Loucy (cell line): ENCODE results near the gene IGFBP1.

Experiments
- H2AFZ ChIP-seq: fragments of 200-600 bp; sonication (generic); 2 replicates; pipeline ENCODE4 v1.6.0; 2016; ENCODE audit warnings: antibody characterized with exemption, mild to moderate bottlenecking, low read length, moderate library complexity
- H3F3A ChIP-seq: fragments of 200-600 bp; 2 replicates; pipeline ENCODE4 v1.6.0; 2016; ENCODE audit warnings: antibody characterized with exemption, low read depth, mild to moderate bottlenecking
- H3K27me3 ChIP-seq: fragments of 200-600 bp; sonication (generic); 2 replicates; pipeline ENCODE4 v1.6.1; 2014; ENCODE audit warnings: low read length, mild to moderate bottlenecking; ENCODE audit not compliant: insufficient read depth, poor library complexity, severe bottlenecking
- H3K36me3 ChIP-seq: fragments of 200-600 bp; sonication (generic); 2 replicates; pipeline ENCODE4 v1.6.1; 2016; ENCODE audit warnings: low read length; ENCODE audit not compliant: insufficient read depth
- H3K4me1 ChIP-seq: fragments of 200-600 bp; sonication (generic); 2 replicates; pipeline ENCODE4 v1.5.1; 2014; ENCODE audit warnings: low read length, mild to moderate bottlenecking; ENCODE audit not compliant: insufficient read depth, poor library complexity, severe bottlenecking
- H3K4me2 ChIP-seq: fragments of 200-600 bp; sonication (generic); 2 replicates; pipeline ENCODE4 v1.6.0; 2014; ENCODE audit warnings: antibody characterized with exemption, low read length, low read depth, mild to moderate bottlenecking; ENCODE audit not compliant: poor library complexity, severe bottlenecking
- H3K4me3 ChIP-seq: fragments of 200-600 bp; sonication (generic); 2 replicates; pipeline ENCODE4 v1.5.1; 2014; ENCODE audit warnings: low read length, mild to moderate bottlenecking, mixed read lengths; ENCODE audit not compliant: poor library complexity, severe bottlenecking
- H3K79me2 ChIP-seq: fragments of 200-600 bp; sonication (generic); 2 replicates; pipeline ENCODE4 v1.6.1; 2014; ENCODE audit warnings: low read length; ENCODE audit not compliant: insufficient read depth
- H3K9ac ChIP-seq: fragments of 200-600 bp; sonication (generic); 2 replicates; pipeline ENCODE4 v1.6.0; 2014; ENCODE audit warnings: mild to moderate bottlenecking, low read depth, low read length, moderate library complexity; ENCODE audit not compliant: poor library complexity, severe bottlenecking
- H3K9me2 ChIP-seq: fragments of 200-600 bp; sonication (generic); replicated peaks from 2 replicates; pipeline ENCODE4 v1.6.1; 2016; ENCODE audit warnings: low read depth, low read length, mixed read lengths
- H3K9me3 ChIP-seq: fragments of 200-600 bp; sonication (generic); 2 replicates; pipeline ENCODE4 v1.6.1; 2014; ENCODE audit warnings: mild to moderate bottlenecking, antibody characterized with exemption, low read length, low read depth; ENCODE audit not compliant: insufficient read depth
- H4K20me1 ChIP-seq: fragments of 200-600 bp; sonication (generic); 2 replicates; pipeline ENCODE4 v1.6.0; 2014; ENCODE audit warnings: antibody characterized with exemption, low read length, mild to moderate bottlenecking; ENCODE audit not compliant: insufficient read depth, poor library complexity, severe bottlenecking
- CTCF ChIP-seq: fragments of 200-600 bp; sonication (generic); conservative IDR thresholded peaks from 2 replicates; pipeline ENCODE4 v1.5.1; 2014; ENCODE audit warnings: mild to moderate bottlenecking, antibody characterized with exemption, low read length
- EZH2phosphoT487 ChIP-seq: fragments of 200-600 bp; IDR thresholded peaks from 2 replicates; pipeline ENCODE4 v1.6.1; 2018; ENCODE audit warnings: antibody characterized with exemption, mild to moderate bottlenecking, moderate library complexity, borderline replicate concordance

The IGFBP1 gene

GRCh38 chr7:45919993-45920459 lies 31.7 kb downstream of the IGFBP1 start:
- Histone ChIP-seq H3K9ac (no peak overlapping the region), H3F3A (no peaks in the 10 kb centered on the region), H3K79me2 (no peaks in the 10 kb centered on the region), H3K4me2 (no peak overlapping the region), H3K27me3 (no peaks in the 10 kb centered on the region), H3K36me3 (no peaks in the 10 kb centered on the region), H3K9me2 (no peaks in the 10 kb centered on the region), H2AFZ (no peak overlapping the region), H3K4me1 (no peaks in the 10 kb centered on the region), H4K20me1 (no peaks in the 10 kb centered on the region), H3K9me3 (no peaks in the 10 kb centered on the region), H3K4me3 (no peak overlapping the region)
- TF ChIP-seq EZH2phosphoT487 (no peak), CTCF (no peak)

- Histone ChIP-seq H3K9ac (no peak within 1 kb of the TSS), H3K4me3 (no peak within 1 kb of the TSS), H3K9me3 (no peaks in the 10 kb centered on the region), H3F3A (no peaks in the 10 kb centered on the region), H3K4me1 (no peaks in the 10 kb centered on the region), H3K9me2 (no peaks in the 10 kb centered on the region), H3K79me2 (no peaks in the 10 kb centered on the region), H3K4me2 (no peak within 1 kb of the TSS), H4K20me1 (no peaks in the 10 kb centered on the region), H3K27me3 (no peaks in the 10 kb centered on the region), H3K36me3 (no peaks in the 10 kb centered on the region), H2AFZ (no peak within 1 kb of the TSS)
- no peak for TF ChIP-seq EZH2phosphoT487
- no peak for TF ChIP-seq CTCF
Observed at GRCh38 chr7:45920502-45921380, 32.5 kb downstream of the IGFBP1 start, which contains the start of gene IGFBP3. TSS of gene IGFBP3 (minus strand) at chr7:45921272. CDS start at chr7:45921140, 132 bp downstream.

GRCh38 chr7:45921381-45921698 lies 33.1 kb downstream of the IGFBP1 start:
- Histone ChIP-seq H3K27me3 (no peaks in the 10 kb centered on the region), H3K79me2 (no peaks in the 10 kb centered on the region), H3K36me3 (no peaks in the 10 kb centered on the region), H3K9me3 (no peaks in the 10 kb centered on the region), H3K4me2 (no peak overlapping the region), H3K9me2 (no peaks in the 10 kb centered on the region), H2AFZ (no peak overlapping the region), H3K4me1 (no peaks in the 10 kb centered on the region), H3K4me3 (no peak overlapping the region), H4K20me1 (no peaks in the 10 kb centered on the region), H3F3A (no peaks in the 10 kb centered on the region), H3K9ac (no peak overlapping the region)
- TF ChIP-seq CTCF: no peak
- TF ChIP-seq EZH2phosphoT487: no peak
